ENCODE measurements around the gene SLC43A3. TPM values are rescaled to one million over a fixed set of nuclear protein-coding genes. Genes with fewer than 3 reads are reported as not detected.

Gene SLC43A3
- total RNA-seq, 1 donor from 2014 or later: 211 TPM

- Histone ChIP-seq H3K4me1 (no peaks in the 10 kb centered on the region), H3K27ac (no peak overlapping the region), H3K9me3 (no peaks in the 10 kb centered on the region), H3K27me3 (no peaks in the 10 kb centered on the region), H3K36me3 (no peaks in the 10 kb centered on the region), H3K4me3 (no peak overlapping the region)
- no peak for DNase-seq (ENCODE audit: low spot score in 2 of 2)
- intact Hi-C loops (cut with DNase I): no loop called here
- no peak for TF ChIP-seq CTCF (IDR thresholded peaks at IDR 0.05)
Measured at GRCh38 chr11:57357310-57357709, 69.6 kb downstream of the SLC43A3 start.

Other genes starting within 250 kb of the SLC43A3 start
- gene LRRC55, start 245.2 kb downstream of the SLC43A3 start, total RNA-seq: not detected
- gene APLNR, start 189.9 kb downstream of the SLC43A3 start, total RNA-seq: 15.1 TPM
- gene TNKS1BP1, start 102.2 kb downstream of the SLC43A3 start, total RNA-seq: 131 TPM
- gene SSRP1, start 91.2 kb downstream of the SLC43A3 start, total RNA-seq: 110 TPM
- gene P2RX3, start 88.8 kb downstream of the SLC43A3 start, total RNA-seq: not detected
- gene PRG3, start 46.0 kb downstream of the SLC43A3 start, total RNA-seq: not detected
- not detected for gene PRG2, start 36.5 kb downstream of the SLC43A3 start, total RNA-seq
- gene RTN4RL2, start 33.4 kb upstream of the SLC43A3 start, total RNA-seq: 0.64 TPM
- 18.4 TPM for gene SLC43A1, start 88.6 kb upstream of the SLC43A3 start, total RNA-seq
- gene TIMM10, start 103.6 kb upstream of the SLC43A3 start, total RNA-seq: not detected
- gene SMTNL1, start 110.5 kb upstream of the SLC43A3 start, total RNA-seq: not detected
- gene UBE2L6, start 140.6 kb upstream of the SLC43A3 start, total RNA-seq: 44.9 TPM
- gene SERPING1, start 170.6 kb upstream of the SLC43A3 start, total RNA-seq: 607 TPM
- not detected for gene YPEL4, start 222.8 kb upstream of the SLC43A3 start, total RNA-seq
- 1.2 TPM for gene CLP1, start 230.6 kb upstream of the SLC43A3 start, total RNA-seq
- gene ZDHHC5, start 241.0 kb upstream of the SLC43A3 start, total RNA-seq: 26.2 TPM